WTC11 (cell line): Measurements from ENCODE around the gene OPCML. TPM values are rescaled to one million over a fixed set of nuclear protein-coding genes. Genes with fewer than 3 reads are reported as not detected.

Experiments used
- ATAC-seq: fragments of 200-7000 bp; cut with Tn5 transposase; 2 replicates; pipeline ENCODE4 v1.10.0; 2021; ENCODE audit warnings: mild to moderate bottlenecking, moderate library complexity
- CTCF ChIA-PET: fragments of 300-600 bp; sonication (Branson Sonifier 250); formaldehyde crosslinking; loops from one replicate; lab custom pipeline; 2021; ENCODE audit warnings: antibody characterized with exemption; lab: Charles Lee
- POLR2A ChIA-PET: fragments of 350-600 bp; sonication (Branson Sonifier 250); formaldehyde crosslinking; loops from one replicate; lab custom pipeline; 2021; ENCODE audit warnings: antibody characterized with exemption; lab: Charles Lee
- DNase-seq: peaks from one replicate; pipeline ENCODE4 v3.0.0; 2021; ENCODE audit warnings: low spot score
- H3K27ac Mint-ChIP-seq: 2 replicates; pipeline ENCODE4 v1.8.0; 2021; ENCODE audit warnings: mixed read lengths
- H3K27me3 Mint-ChIP-seq: 2 replicates; pipeline ENCODE4 v1.8.0; 2021; ENCODE audit warnings: low read depth, mild to moderate bottlenecking, moderate library complexity, mixed read lengths
- H3K36me3 Mint-ChIP-seq: 2 replicates; pipeline ENCODE4 v1.8.0; 2021; ENCODE audit warnings: mixed read lengths
- H3K4me1 Mint-ChIP-seq: 2 replicates; pipeline ENCODE4 v1.8.0; 2022; ENCODE audit warnings: mixed read lengths
- H3K4me3 Mint-ChIP-seq: 2 replicates; pipeline ENCODE4 v1.8.0; 2021; ENCODE audit warnings: mild to moderate bottlenecking, moderate library complexity, mixed read lengths
- H3K9me3 Mint-ChIP-seq: 2 replicates; pipeline ENCODE4 v1.8.0; 2021; ENCODE audit warnings: mixed read lengths
- ATF1 ChIP-seq: sonication (generic); formaldehyde crosslinking; IDR thresholded peaks from 2 replicates; pipeline ENCODE4 v1.8.1; 2023; ENCODE audit warnings: mild to moderate bottlenecking, moderate library complexity, missing genetic modification reagents
- ETV6 ChIP-seq: sonication (generic); formaldehyde crosslinking; IDR thresholded peaks from 2 replicates; pipeline ENCODE4 v1.8.1; 2022; ENCODE audit warnings: mild to moderate bottlenecking, missing genetic modification reagents
- KAT7 ChIP-seq: sonication (generic); formaldehyde crosslinking; IDR thresholded peaks from 2 replicates; pipeline ENCODE4 v1.8.1; 2023; ENCODE audit warnings: missing genetic modification reagents, mild to moderate bottlenecking, borderline replicate concordance
- RELA ChIP-seq: sonication (generic); formaldehyde crosslinking; IDR thresholded peaks from 2 replicates; pipeline ENCODE4 v1.8.1; 2022; ENCODE audit warnings: missing genetic modification reagents, mild to moderate bottlenecking, borderline replicate concordance
- RORB ChIP-seq: fragments of 250-450 bp; sonication (Bioruptor Pico); IDR thresholded peaks from 2 replicates; pipeline ENCODE4 v1.9.0; 2021; ENCODE audit warnings: mild to moderate bottlenecking
- ZNF263 ChIP-seq: sonication (generic); formaldehyde crosslinking; IDR thresholded peaks from 2 replicates; pipeline ENCODE4 v1.8.1; 2022; ENCODE audit warnings: low read depth, mild to moderate bottlenecking, moderate library complexity, missing genetic modification reagents
- ZNF416 ChIP-seq: fragments of 250-450 bp; sonication (Bioruptor Pico); IDR thresholded peaks from 2 replicates; pipeline ENCODE4 v1.9.0; 2021; ENCODE audit warnings: mild to moderate bottlenecking, inconsistent platforms
- total RNA-seq: library from RNA; stranded (reverse); gene quantifications from 3 replicates; pipeline ENCODE4 v1.2.3, GENCODE V29; 2021
- TF ChIP-seq, protein P1 (sequence below): fragments of 250-450 bp; sonication (Bioruptor Pico); IDR thresholded peaks from 2 replicates; pipeline ENCODE4 v1.9.0; 2021; ENCODE audit warnings: moderate library complexity, mild to moderate bottlenecking, inconsistent platforms, borderline replicate concordance
- TF ChIP-seq, protein P2 (sequence below): sonication (generic); formaldehyde crosslinking; IDR thresholded peaks from 2 replicates; pipeline ENCODE4 v1.8.0; 2022; ENCODE audit warnings: missing genetic modification reagents
- TF ChIP-seq, protein P3 (sequence below): sonication (generic); formaldehyde crosslinking; IDR thresholded peaks from 2 replicates; pipeline ENCODE4 v1.8.1; 2022; ENCODE audit warnings: low read depth, mild to moderate bottlenecking, moderate library complexity, missing genetic modification reagents, borderline replicate concordance
- TF ChIP-seq, protein P4 (sequence below): sonication (generic); formaldehyde crosslinking; IDR thresholded peaks from 2 replicates; pipeline ENCODE4 v1.8.1; 2022; ENCODE audit warnings: missing genetic modification reagents, borderline replicate concordance
- TF ChIP-seq, protein P5 (sequence below): fragments of 250-450 bp; sonication (Bioruptor Pico); conservative IDR thresholded peaks from 2 replicates; pipeline ENCODE4 v1.9.0; 2021; ENCODE audit warnings: mild to moderate bottlenecking
- TF ChIP-seq, protein P6 (sequence below): sonication (generic); formaldehyde crosslinking; IDR thresholded peaks from 2 replicates; pipeline ENCODE4 v1.8.0; 2022; ENCODE audit warnings: mild to moderate bottlenecking, missing genetic modification reagents

OPCML gene
- total RNA-seq, 1 experiment from 2014 or later: 1.5 TPM

DNA sequence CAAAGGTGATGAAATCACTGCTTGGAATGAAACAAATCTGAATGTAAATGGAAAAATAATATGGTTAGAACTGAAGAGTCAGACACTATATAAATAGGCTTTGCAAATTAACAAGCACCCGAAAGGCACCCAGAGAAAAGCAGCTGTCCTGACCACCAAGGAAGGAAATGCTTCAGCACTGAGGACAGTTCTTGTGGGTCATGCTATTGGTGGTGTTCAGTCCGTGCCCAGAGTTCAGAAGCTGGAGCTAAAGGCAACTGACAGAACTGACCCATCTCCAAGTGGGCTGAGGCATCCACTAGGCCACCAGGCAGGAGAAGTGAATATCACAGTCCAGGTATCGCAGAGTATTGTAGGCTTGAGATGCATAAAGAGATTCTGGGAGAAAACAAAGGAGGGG, 208.9 kb downstream of the OPCML start:
- TF ChIP-seq RORB (CRISPR knock-in tag): no peak
- TF ChIP-seq, protein P1, sequence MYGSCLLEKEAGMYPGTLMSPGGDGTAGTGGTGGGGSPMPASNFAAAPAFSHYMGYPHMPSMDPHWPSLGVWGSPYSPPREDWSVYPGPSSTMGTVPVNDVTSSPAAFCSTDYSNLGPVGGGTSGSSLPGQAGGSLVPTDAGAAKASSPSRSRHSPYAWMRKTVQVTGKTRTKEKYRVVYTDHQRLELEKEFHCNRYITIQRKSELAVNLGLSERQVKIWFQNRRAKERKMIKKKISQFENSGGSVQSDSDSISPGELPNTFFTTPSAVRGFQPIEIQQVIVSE (CRISPR knock-in tag): no peak
- no peak for TF ChIP-seq KAT7 (CRISPR knock-in tag)
- TF ChIP-seq, protein P2, sequence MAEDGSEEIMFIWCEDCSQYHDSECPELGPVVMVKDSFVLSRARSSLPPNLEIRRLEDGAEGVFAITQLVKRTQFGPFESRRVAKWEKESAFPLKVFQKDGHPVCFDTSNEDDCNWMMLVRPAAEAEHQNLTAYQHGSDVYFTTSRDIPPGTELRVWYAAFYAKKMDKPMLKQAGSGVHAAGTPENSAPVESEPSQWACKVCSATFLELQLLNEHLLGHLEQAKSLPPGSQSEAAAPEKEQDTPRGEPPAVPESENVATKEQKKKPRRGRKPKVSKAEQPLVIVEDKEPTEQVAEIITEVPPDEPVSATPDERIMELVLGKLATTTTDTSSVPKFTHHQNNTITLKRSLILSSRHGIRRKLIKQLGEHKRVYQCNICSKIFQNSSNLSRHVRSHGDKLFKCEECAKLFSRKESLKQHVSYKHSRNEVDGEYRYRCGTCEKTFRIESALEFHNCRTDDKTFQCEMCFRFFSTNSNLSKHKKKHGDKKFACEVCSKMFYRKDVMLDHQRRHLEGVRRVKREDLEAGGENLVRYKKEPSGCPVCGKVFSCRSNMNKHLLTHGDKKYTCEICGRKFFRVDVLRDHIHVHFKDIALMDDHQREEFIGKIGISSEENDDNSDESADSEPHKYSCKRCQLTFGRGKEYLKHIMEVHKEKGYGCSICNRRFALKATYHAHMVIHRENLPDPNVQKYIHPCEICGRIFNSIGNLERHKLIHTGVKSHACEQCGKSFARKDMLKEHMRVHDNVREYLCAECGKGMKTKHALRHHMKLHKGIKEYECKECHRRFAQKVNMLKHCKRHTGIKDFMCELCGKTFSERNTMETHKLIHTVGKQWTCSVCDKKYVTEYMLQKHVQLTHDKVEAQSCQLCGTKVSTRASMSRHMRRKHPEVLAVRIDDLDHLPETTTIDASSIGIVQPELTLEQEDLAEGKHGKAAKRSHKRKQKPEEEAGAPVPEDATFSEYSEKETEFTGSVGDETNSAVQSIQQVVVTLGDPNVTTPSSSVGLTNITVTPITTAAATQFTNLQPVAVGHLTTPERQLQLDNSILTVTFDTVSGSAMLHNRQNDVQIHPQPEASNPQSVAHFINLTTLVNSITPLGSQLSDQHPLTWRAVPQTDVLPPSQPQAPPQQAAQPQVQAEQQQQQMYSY (CRISPR knock-in tag): no peak
- no peak for TF ChIP-seq RELA (CRISPR knock-in tag)
- TF ChIP-seq, protein P3, sequence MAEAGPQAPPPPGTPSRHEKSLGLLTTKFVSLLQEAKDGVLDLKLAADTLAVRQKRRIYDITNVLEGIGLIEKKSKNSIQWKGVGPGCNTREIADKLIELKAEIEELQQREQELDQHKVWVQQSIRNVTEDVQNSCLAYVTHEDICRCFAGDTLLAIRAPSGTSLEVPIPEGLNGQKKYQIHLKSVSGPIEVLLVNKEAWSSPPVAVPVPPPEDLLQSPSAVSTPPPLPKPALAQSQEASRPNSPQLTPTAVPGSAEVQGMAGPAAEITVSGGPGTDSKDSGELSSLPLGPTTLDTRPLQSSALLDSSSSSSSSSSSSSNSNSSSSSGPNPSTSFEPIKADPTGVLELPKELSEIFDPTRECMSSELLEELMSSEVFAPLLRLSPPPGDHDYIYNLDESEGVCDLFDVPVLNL (CRISPR knock-in tag): no peak
- TF ChIP-seq ZNF416: no peak
- no peak for TF ChIP-seq ATF1 (CRISPR knock-in tag)
- TF ChIP-seq, protein P4, sequence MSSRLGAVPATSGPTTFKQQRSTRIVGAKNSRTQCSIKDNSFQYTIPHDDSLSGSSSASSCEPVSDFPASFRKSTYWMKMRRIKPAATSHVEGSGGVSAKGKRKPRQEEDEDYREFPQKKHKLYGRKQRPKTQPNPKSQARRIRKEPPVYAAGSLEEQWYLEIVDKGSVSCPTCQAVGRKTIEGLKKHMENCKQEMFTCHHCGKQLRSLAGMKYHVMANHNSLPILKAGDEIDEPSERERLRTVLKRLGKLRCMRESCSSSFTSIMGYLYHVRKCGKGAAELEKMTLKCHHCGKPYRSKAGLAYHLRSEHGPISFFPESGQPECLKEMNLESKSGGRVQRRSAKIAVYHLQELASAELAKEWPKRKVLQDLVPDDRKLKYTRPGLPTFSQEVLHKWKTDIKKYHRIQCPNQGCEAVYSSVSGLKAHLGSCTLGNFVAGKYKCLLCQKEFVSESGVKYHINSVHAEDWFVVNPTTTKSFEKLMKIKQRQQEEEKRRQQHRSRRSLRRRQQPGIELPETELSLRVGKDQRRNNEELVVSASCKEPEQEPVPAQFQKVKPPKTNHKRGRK: no peak
- no peak for TF ChIP-seq ETV6 (CRISPR knock-in tag)
- no peak for TF ChIP-seq ZNF263 (CRISPR knock-in tag)
- TF ChIP-seq, protein P5, sequence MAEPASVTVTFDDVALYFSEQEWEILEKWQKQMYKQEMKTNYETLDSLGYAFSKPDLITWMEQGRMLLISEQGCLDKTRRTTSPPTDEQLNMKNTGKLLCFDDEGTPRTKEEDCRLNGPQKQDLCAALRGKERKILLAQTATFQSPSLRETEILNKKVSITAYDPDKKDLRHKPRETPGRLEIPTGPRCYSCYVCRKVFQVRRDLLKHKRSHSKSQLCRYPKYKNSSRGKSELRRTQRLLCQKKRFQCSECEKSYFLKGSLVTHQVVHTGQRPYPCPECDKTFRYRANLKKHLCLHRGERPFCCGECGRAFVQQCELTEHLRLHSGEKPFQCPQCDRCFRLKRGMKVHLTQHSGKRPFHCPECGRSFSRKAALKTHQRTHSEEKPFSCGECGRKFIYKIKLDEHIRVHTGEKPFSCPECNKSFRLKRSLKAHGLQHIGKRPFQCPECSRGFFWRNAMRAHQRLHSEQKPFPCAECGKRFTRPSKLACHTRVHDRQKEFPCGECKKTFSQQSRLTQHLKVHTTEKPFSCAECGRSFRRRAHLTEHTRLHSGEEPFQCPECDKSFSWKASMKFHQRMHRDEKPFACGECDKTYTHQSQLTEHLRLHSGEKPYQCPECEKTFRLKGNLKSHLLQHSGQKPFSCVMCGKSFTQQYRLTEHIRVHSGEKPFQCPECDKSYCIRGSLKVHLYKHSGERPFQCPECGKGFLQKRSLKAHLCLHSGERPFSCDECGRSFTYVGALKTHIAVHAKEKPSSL: no peak
- Mint-ChIP-seq H3K9me3 (no peaks in the 10 kb centered on the region), H3K27me3 (no peaks in the 10 kb centered on the region; the same call in 1 of the 2 replicates), H3K4me1 (peaks cover 14% of the 10 kb centered on the region), H3K4me3 (no peak overlapping the region), H3K27ac (no peak overlapping the region), H3K36me3 (no peaks in the 10 kb centered on the region)
- POLR2A ChIA-PET: no interaction called here
- no peak for DNase-seq
- CTCF ChIA-PET: no interaction called here
- no peak for ATAC-seq

DNA sequence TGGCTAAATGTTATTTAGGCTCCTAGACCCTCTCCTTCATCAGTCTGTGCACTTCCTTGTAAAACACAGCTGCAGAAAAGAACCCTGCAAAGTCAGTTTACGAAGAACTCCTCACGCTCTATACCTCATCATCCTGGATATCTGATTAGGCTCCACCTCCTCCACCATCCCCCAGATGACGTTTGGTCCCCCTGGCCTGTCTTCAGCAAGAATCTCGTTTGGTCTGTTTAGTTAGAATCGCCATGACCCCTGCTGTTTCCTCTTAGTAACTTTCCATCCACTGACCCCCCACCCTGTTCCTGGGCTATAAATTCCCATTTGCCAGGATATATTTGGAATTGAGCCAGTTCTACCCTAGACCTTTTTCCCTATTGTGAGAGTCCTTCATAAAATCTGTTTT, 214.1 kb downstream of the OPCML start:
- no peak overlapping the region for H3K4me3 Mint-ChIP-seq
- CTCF ChIA-PET: no interaction called here
- no peaks in the 10 kb centered on the region for H3K27me3 Mint-ChIP-seq
- no peak overlapping the region; the same call in 1 of the 2 replicates for H3K27ac Mint-ChIP-seq
- ATAC-seq (peak; percentile 88), DNase-seq (peak; percentile 35)
- TF ChIP-seq, protein P6, sequence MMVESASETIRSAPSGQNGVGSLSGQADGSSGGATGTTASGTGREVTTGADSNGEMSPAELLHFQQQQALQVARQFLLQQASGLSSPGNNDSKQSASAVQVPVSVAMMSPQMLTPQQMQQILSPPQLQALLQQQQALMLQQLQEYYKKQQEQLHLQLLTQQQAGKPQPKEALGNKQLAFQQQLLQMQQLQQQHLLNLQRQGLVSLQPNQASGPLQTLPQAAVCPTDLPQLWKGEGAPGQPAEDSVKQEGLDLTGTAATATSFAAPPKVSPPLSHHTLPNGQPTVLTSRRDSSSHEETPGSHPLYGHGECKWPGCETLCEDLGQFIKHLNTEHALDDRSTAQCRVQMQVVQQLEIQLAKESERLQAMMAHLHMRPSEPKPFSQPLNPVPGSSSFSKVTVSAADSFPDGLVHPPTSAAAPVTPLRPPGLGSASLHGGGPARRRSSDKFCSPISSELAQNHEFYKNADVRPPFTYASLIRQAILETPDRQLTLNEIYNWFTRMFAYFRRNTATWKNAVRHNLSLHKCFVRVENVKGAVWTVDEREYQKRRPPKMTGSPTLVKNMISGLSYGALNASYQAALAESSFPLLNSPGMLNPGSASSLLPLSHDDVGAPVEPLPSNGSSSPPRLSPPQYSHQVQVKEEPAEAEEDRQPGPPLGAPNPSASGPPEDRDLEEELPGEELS (CRISPR knock-in tag): no peak
- TF ChIP-seq ZNF263 (CRISPR knock-in tag): no peak
- peaks cover 14% of the 10 kb centered on the region for H3K4me1 Mint-ChIP-seq
- H3K36me3 Mint-ChIP-seq: no peaks in the 10 kb centered on the region
- no peaks in the 10 kb centered on the region for H3K9me3 Mint-ChIP-seq
- POLR2A ChIA-PET: no interaction called here
